ENCODE measurements around the gene ODF2L.

Gene ODF2L

DNA sequence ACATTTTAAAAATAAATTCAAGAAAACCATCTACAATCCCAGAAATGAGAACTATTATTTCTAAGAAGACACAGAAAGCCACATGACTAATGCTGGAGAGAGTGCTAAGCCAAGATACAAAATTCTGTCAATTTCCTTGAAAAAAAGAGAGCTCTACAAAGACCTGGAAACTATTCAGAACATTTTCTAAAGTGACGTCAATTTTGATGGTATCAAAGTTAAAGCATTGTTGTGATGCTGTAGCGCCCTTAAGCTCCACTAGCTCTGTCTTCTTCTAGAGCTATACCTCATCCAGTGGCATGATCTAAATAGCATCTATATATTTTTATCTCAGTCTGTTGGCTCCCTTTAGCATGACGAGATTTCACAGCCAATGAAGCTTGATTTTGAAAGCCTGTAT, 73.9 kb downstream of the ODF2L start:
- Histone ChIP-seq H3K4me1 (ENCODE audit: control insufficient read depth, insufficient read depth, low read length) (no peaks in the 10 kb centered on the region), H3K36me3 (ENCODE audit: control insufficient read depth, insufficient read depth, low read length) (no peaks in the 10 kb centered on the region), H3K9me3 (ENCODE audit: control insufficient read depth, insufficient read depth, low read length) (no peaks in the 10 kb centered on the region), H3K4me3 (ENCODE audit: low read length) (no peak overlapping the region), H3K27me3 (ENCODE audit: control insufficient read depth, insufficient read depth, low read length) (no peaks in the 10 kb centered on the region), H3K27ac (ENCODE audit: low read length) (no peak overlapping the region)
- no CpG with 5 or more reads among the region's 3 CpGs for WGBS (ENCODE audit: insufficient coverage, insufficient read length)
- no peak for DNase-seq (ENCODE audit: low read depth, low spot score)

GRCh38 chr1:86318436-86318835, 77.7 kb downstream of the ODF2L start:
- no peak for DNase-seq (ENCODE audit: low read depth, low spot score)
- H3K36me3 ChIP-seq (ENCODE audit: control insufficient read depth, insufficient read depth, low read length), result no peaks in the 10 kb centered on the region
- WGBS (ENCODE audit: insufficient coverage, insufficient read length), result no CpG with 5 or more reads among the region's 3 CpGs
- no peak overlapping the region for H3K4me3 ChIP-seq (ENCODE audit: low read length)
- no peak overlapping the region for H3K27ac ChIP-seq (ENCODE audit: low read length)
- no peaks in the 10 kb centered on the region for H3K9me3 ChIP-seq (ENCODE audit: control insufficient read depth, insufficient read depth, low read length)
- H3K27me3 ChIP-seq (ENCODE audit: control insufficient read depth, insufficient read depth, low read length), result no peaks in the 10 kb centered on the region
- no peaks in the 10 kb centered on the region for H3K4me1 ChIP-seq (ENCODE audit: control insufficient read depth, insufficient read depth, low read length)

- Histone ChIP-seq H3K27ac (ENCODE audit: low read length) (no peak overlapping the region), H3K4me1 (ENCODE audit: control insufficient read depth, insufficient read depth, low read length) (no peaks in the 10 kb centered on the region), H3K4me3 (ENCODE audit: low read length) (no peak overlapping the region), H3K9me3 (ENCODE audit: control insufficient read depth, insufficient read depth, low read length) (no peaks in the 10 kb centered on the region), H3K36me3 (ENCODE audit: control insufficient read depth, insufficient read depth, low read length) (no peaks in the 10 kb centered on the region), H3K27me3 (ENCODE audit: control insufficient read depth, insufficient read depth, low read length) (no peaks in the 10 kb centered on the region)
- no peak for DNase-seq (ENCODE audit: low read depth, low spot score)
Measured at GRCh38 chr1:86317926-86318325, 78.2 kb downstream of the ODF2L start.

DNA sequence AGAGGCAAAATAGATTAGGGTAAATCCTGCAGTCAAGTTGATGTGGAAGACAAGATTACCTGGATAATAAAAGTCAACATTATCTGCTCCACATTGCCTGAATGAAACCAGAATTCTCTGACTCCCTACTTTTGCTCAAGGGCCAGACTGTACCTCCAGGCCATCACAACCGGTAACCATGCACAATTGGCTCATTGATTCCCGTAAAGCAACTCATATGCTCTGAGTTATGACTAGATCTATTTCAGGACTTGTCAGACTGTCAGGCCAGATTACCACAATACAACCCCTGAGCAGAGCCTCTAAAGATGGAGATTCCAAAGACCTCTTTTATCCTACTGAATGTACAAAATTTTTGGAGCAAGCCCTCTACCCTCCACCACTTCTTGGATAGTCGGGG, 90.4 kb downstream of the ODF2L start:
- Histone ChIP-seq H3K27me3 (ENCODE audit: control insufficient read depth, insufficient read depth, low read length) (no peaks in the 10 kb centered on the region), H3K36me3 (ENCODE audit: control insufficient read depth, insufficient read depth, low read length) (no peaks in the 10 kb centered on the region), H3K9me3 (ENCODE audit: control insufficient read depth, insufficient read depth, low read length) (no peaks in the 10 kb centered on the region), H3K27ac (ENCODE audit: low read length) (no peak overlapping the region), H3K4me3 (ENCODE audit: low read length) (no peak overlapping the region), H3K4me1 (ENCODE audit: control insufficient read depth, insufficient read depth, low read length) (no peaks in the 10 kb centered on the region)
- DNase-seq (ENCODE audit: low read depth, low spot score), result no peak
- no CpG with 5 or more reads among the region's 3 CpGs for WGBS (ENCODE audit: insufficient coverage, insufficient read length)

- Histone ChIP-seq H3K4me1 (ENCODE audit: control insufficient read depth, insufficient read depth, low read length) (no peaks in the 10 kb centered on the region), H3K27ac (ENCODE audit: low read length) (no peak overlapping the region), H3K4me3 (ENCODE audit: low read length) (no peak overlapping the region), H3K36me3 (ENCODE audit: control insufficient read depth, insufficient read depth, low read length) (no peaks in the 10 kb centered on the region), H3K9me3 (ENCODE audit: control insufficient read depth, insufficient read depth, low read length) (no peaks in the 10 kb centered on the region), H3K27me3 (ENCODE audit: control insufficient read depth, insufficient read depth, low read length) (no peaks in the 10 kb centered on the region)
- DNase-seq (ENCODE audit: low read depth, low spot score), result no peak
- WGBS (ENCODE audit: insufficient coverage, insufficient read length), result no CpG with 5 or more reads among the region's 1 CpG
Measured at GRCh38 chr1:86303041-86303690, 93.0 kb downstream of the ODF2L start.

Measured in iPS DF 6.9 (cell line).